ENCODE measurements around the gene RAB11FIP4.

Gene RAB11FIP4

GRCh38 chr17:31533546-31534155, 142.2 kb downstream of the RAB11FIP4 start:
- no peak overlapping the region for H3K27ac ChIP-seq
- peak overlapping the region; percentile 53 for H3K4me3 ChIP-seq
- TF ChIP-seq EZH2 (IDR thresholded peaks at IDR 0.05) (no peak), FOXP2 (optimal IDR thresholded peaks at IDR 0.05; ENCODE audit: control extremely low read depth, extremely low read length, insufficient read depth) (no peak), POLR2AphosphoS5 (IDR thresholded peaks at IDR 0.05; ENCODE audit: borderline replicate concordance, low read depth, low read length) (no peak)
- H3K9ac ChIP-seq (ENCODE audit: insufficient read length) = no peak overlapping the region
- H3K36me3 ChIP-seq (ENCODE audit: insufficient read depth, low read length) = no peaks in the 10 kb centered on the region
- no peak for DNase-seq (ENCODE audit: low read depth, low spot score)
- H3K9me3 ChIP-seq (ENCODE audit: low read depth, low read length) = no peaks in the 10 kb centered on the region

GRCh38 chr17:31534223-31534888, 142.9 kb downstream of the RAB11FIP4 start:
- no peaks in the 10 kb centered on the region for H3K36me3 ChIP-seq (ENCODE audit: insufficient read depth, low read length)
- DNase-seq (ENCODE audit: low read depth, low spot score) = no peak
- no peak overlapping the region for H3K9ac ChIP-seq (ENCODE audit: insufficient read length)
- no peaks in the 10 kb centered on the region for H3K9me3 ChIP-seq (ENCODE audit: low read depth, low read length)
- H3K4me3 ChIP-seq = no peak overlapping the region
- H3K27ac ChIP-seq = no peak overlapping the region
- TF ChIP-seq FOXP2 (optimal IDR thresholded peaks at IDR 0.05; ENCODE audit: control extremely low read depth, extremely low read length, insufficient read depth) (no peak), EZH2 (IDR thresholded peaks at IDR 0.05) (no peak), POLR2AphosphoS5 (IDR thresholded peaks at IDR 0.05; ENCODE audit: borderline replicate concordance, low read depth, low read length) (no peak)

- Histone ChIP-seq H3K9ac (ENCODE audit: insufficient read length) (no peak overlapping the region), H3K9me3 (ENCODE audit: low read depth, low read length) (no peaks in the 10 kb centered on the region), H3K4me3 (no peak overlapping the region), H3K27ac (no peak overlapping the region), H3K36me3 (ENCODE audit: insufficient read depth, low read length) (no peaks in the 10 kb centered on the region)
- DNase-seq (ENCODE audit: low read depth, low spot score) = no peak
- TF ChIP-seq FOXP2 (optimal IDR thresholded peaks at IDR 0.05; ENCODE audit: control extremely low read depth, extremely low read length, insufficient read depth) (no peak), POLR2AphosphoS5 (IDR thresholded peaks at IDR 0.05; ENCODE audit: borderline replicate concordance, low read depth, low read length) (no peak), EZH2 (IDR thresholded peaks at IDR 0.05) (no peak)
These were observed 144.1 kb downstream of the RAB11FIP4 start for GRCh38 chr17:31535581-31535981.

GRCh38 chr17:31536451-31536850, 145.0 kb downstream of the RAB11FIP4 start:
- Histone ChIP-seq H3K4me3 (no peak overlapping the region), H3K36me3 (ENCODE audit: insufficient read depth, low read length) (no peaks in the 10 kb centered on the region), H3K9me3 (ENCODE audit: low read depth, low read length) (no peaks in the 10 kb centered on the region), H3K27ac (no peak overlapping the region), H3K9ac (ENCODE audit: insufficient read length) (no peak overlapping the region)
- TF ChIP-seq POLR2AphosphoS5 (IDR thresholded peaks at IDR 0.05; ENCODE audit: borderline replicate concordance, low read depth, low read length) (no peak), FOXP2 (optimal IDR thresholded peaks at IDR 0.05; ENCODE audit: control extremely low read depth, extremely low read length, insufficient read depth) (no peak), EZH2 (IDR thresholded peaks at IDR 0.05) (no peak)
- no peak for DNase-seq (ENCODE audit: low read depth, low spot score)

DNA sequence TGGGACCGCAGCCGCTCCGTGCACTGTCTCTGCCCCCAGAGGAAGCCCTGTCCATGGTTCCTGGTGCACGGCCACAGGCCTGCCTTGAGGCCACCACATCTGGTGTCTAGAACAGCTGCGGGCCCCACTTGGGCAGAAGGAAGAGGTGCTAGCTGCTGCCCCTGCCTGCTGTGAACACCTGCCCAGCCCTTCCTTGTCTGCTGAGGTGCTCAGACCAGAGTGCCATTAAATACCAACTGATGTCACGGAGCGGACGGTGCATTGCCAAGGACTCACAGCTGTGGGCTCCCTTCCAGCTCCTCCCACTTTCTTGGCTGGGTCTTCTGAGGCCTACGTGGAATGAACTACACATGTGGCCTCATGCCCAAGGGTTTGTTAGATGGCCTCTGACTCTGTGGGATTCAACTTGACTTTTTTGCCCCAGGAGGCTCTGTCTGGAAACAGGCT, 146.1 kb downstream of the RAB11FIP4 start:
- H3K4me3 ChIP-seq = no peak overlapping the region
- TF ChIP-seq EZH2 (IDR thresholded peaks at IDR 0.05) (no peak), POLR2AphosphoS5 (IDR thresholded peaks at IDR 0.05; ENCODE audit: borderline replicate concordance, low read depth, low read length) (no peak), FOXP2 (optimal IDR thresholded peaks at IDR 0.05; ENCODE audit: control extremely low read depth, extremely low read length, insufficient read depth) (no peak)
- no peaks in the 10 kb centered on the region for H3K9me3 ChIP-seq (ENCODE audit: low read depth, low read length)
- H3K9ac ChIP-seq (ENCODE audit: insufficient read length) = no peak overlapping the region
- DNase-seq (ENCODE audit: low read depth, low spot score) = no peak
- H3K36me3 ChIP-seq (ENCODE audit: insufficient read depth, low read length) = no peaks in the 10 kb centered on the region
- H3K27ac ChIP-seq = no peak overlapping the region

GRCh38 chr17:31538080-31538762, 146.7 kb downstream of the RAB11FIP4 start:
- H3K9ac ChIP-seq (ENCODE audit: insufficient read length) = no peak overlapping the region
- no peaks in the 10 kb centered on the region for H3K36me3 ChIP-seq (ENCODE audit: insufficient read depth, low read length)
- H3K27ac ChIP-seq = no peak overlapping the region
- DNase-seq (ENCODE audit: low read depth, low spot score) = no peak
- no peak for TF ChIP-seq POLR2AphosphoS5 (IDR thresholded peaks at IDR 0.05; ENCODE audit: borderline replicate concordance, low read depth, low read length)
- TF ChIP-seq FOXP2 (optimal IDR thresholded peaks at IDR 0.05; ENCODE audit: control extremely low read depth, extremely low read length, insufficient read depth) = no peak
- no peak for TF ChIP-seq EZH2 (IDR thresholded peaks at IDR 0.05)
- H3K4me3 ChIP-seq = no peak overlapping the region
- no peaks in the 10 kb centered on the region for H3K9me3 ChIP-seq (ENCODE audit: low read depth, low read length)

DNA sequence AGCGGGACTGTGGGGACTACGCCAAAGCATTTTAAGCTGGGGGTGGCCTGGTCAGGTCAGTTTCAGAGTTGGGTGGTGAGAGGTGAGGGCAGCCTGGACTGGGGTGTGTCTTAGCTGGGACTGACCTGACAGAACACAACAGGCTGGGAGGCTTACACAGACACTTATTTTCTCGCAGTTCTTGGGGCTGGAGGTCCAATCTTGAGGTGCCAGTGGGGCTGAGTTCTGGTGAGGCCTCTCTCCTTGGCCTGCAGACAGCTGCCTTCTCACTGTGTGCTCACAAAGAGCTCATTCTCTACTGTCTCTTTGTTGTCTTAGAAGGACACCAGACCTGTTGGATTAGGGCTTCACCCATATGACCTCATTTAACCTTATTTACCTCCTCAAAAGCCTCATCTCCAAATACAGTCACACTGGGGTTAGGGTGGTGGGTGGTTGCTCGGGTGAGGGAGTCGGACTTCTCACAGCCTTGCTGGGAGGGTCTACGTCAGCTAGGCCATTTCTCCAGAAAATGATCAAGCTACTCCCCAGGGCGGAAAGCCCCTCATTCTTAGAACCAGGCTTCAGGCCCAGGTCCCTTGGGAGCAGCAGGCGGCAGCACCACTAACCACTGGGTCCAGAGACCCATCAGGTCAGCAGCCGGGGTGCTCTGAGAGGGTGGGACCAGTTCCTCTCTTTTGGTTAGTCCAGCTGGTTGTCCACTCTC, 149.3 kb downstream of the RAB11FIP4 start:
- H3K9me3 ChIP-seq (ENCODE audit: low read depth, low read length) = no peaks in the 10 kb centered on the region
- H3K27ac ChIP-seq = no peak overlapping the region
- H3K9ac ChIP-seq (ENCODE audit: insufficient read length) = no peak overlapping the region
- no peak for DNase-seq (ENCODE audit: low read depth, low spot score)
- TF ChIP-seq POLR2AphosphoS5 (IDR thresholded peaks at IDR 0.05; ENCODE audit: borderline replicate concordance, low read depth, low read length) (no peak), FOXP2 (optimal IDR thresholded peaks at IDR 0.05; ENCODE audit: control extremely low read depth, extremely low read length, insufficient read depth) (no peak), EZH2 (IDR thresholded peaks at IDR 0.05) (no peak)
- no peaks in the 10 kb centered on the region for H3K36me3 ChIP-seq (ENCODE audit: insufficient read depth, low read length)
- no peak overlapping the region for H3K4me3 ChIP-seq

DNA sequence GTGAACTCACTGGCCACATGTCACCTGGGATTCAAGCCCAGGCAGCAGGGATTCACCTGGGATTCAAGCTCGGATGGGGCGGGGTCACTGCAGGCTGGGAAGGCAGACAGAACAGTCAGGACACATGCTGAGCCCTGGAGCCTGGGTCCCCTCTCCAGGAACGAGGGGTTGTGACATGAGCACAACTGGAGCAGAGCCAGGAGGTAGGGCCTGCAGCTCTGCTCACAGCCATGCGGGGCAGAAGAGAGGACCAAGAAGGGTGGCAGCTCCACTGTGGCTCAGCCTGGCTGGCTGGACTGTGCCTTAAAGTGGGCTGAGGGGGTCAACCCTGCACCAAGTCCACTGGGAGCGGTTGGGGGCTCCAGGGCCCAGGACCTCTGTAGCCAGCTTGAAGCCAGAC, 150.1 kb downstream of the RAB11FIP4 start:
- no peak for DNase-seq (ENCODE audit: low read depth, low spot score)
- Histone ChIP-seq H3K9ac (ENCODE audit: insufficient read length) (no peak overlapping the region), H3K36me3 (ENCODE audit: insufficient read depth, low read length) (no peaks in the 10 kb centered on the region), H3K4me3 (no peak overlapping the region), H3K9me3 (ENCODE audit: low read depth, low read length) (no peaks in the 10 kb centered on the region), H3K27ac (no peak overlapping the region)
- TF ChIP-seq FOXP2 (optimal IDR thresholded peaks at IDR 0.05; ENCODE audit: control extremely low read depth, extremely low read length, insufficient read depth) (no peak), EZH2 (IDR thresholded peaks at IDR 0.05) (no peak), POLR2AphosphoS5 (IDR thresholded peaks at IDR 0.05; ENCODE audit: borderline replicate concordance, low read depth, low read length) (no peak)

Data from SK-N-MC (cell line).